H1 (cell line): ENCODE data around the gene PRR12. TPM values are rescaled to one million over a fixed set of nuclear protein-coding genes. Genes with fewer than 3 reads are reported as not detected.

Source experiments
- CTCF ChIA-PET: fragments of 300-600 bp; sonication (Branson Sonifier 250); formaldehyde crosslinking; loops from one replicate; lab custom pipeline; 2021; ENCODE audit not compliant: partially characterized antibody; lab: Charles Lee
- POLR2A ChIA-PET: fragments of 300-600 bp; sonication (Branson Sonifier 250); formaldehyde crosslinking; loops from one replicate; lab custom pipeline; 2021; ENCODE audit warnings: inconsistent platforms; ENCODE audit not compliant: partially characterized antibody; lab: Charles Lee
- DNase-seq, 2 experiments: peaks; one replicate each; pipeline versions ENCODE4 v3.0.0 to v3.0.0-alpha.2; 2010 to 2022; ENCODE audit warnings: low spot score in 2 of 2, low read depth in 1 of 2, mixed read lengths in 1 of 2
- FAIRE-seq: peaks from 2 replicates; lab custom pipeline; 2011; peaks lifted over from hg19 to GRCh38; lab: Jason Lieb, UNC
- H2AFZ ChIP-seq: 2 replicates; pipeline ENCODE4 v1.8.1; 2012; ENCODE audit warnings: low read length, inconsistent platforms
- H2AK5ac ChIP-seq: 2 replicates; pipeline ENCODE4 v1.6.1; 2013; ENCODE audit warnings: low read depth, low read length
- H2BK120ac ChIP-seq: replicated peaks from 2 replicates; pipeline ENCODE3; 2013; ENCODE audit warnings: low read depth, low read length, inconsistent platforms
- H2BK12ac ChIP-seq: 2 replicates; pipeline ENCODE4 v1.6.1; 2013; ENCODE audit warnings: low read depth, low read length
- H2BK15ac ChIP-seq: 2 replicates; pipeline ENCODE4 v1.6.1; 2013; ENCODE audit warnings: low read length
- H2BK20ac ChIP-seq: 2 replicates; pipeline ENCODE4 v1.6.1; 2013; ENCODE audit warnings: low read length
- H2BK5ac ChIP-seq: 2 replicates; pipeline ENCODE4 v1.6.1; 2013; ENCODE audit warnings: low read depth, low read length
- H3K14ac ChIP-seq: 2 replicates; pipeline ENCODE4 v1.6.1; 2013; ENCODE audit warnings: inconsistent platforms; ENCODE audit not compliant: insufficient read length
- H3K18ac ChIP-seq: 2 replicates; pipeline ENCODE4 v1.6.1; 2013; ENCODE audit warnings: low read length; ENCODE audit errors: extremely low read depth
- H3K23ac ChIP-seq: 2 replicates; pipeline ENCODE4 v1.6.1; 2013; ENCODE audit warnings: inconsistent platforms; ENCODE audit not compliant: insufficient read length
- H3K23me2 ChIP-seq: 2 replicates; pipeline ENCODE4 v1.6.1; 2013; ENCODE audit warnings: low read depth, low read length
- H3K27ac ChIP-seq: 2 replicates; pipeline ENCODE4 v1.6.1; 2011; ENCODE audit warnings: low read depth, low read length, inconsistent platforms
- H3K27me3 ChIP-seq, 4 experiments: replicated peaks in 1 of 4; 1 replicate in 1 of 4; 2 replicates in 3 of 4; pipeline versions ENCODE4 v1.6.1 to v1.8.1; 2011 to 2013; ENCODE audit warnings: low read length in 3 of 4, mild to moderate bottlenecking in 3 of 4, inconsistent platforms in 2 of 4, mixed read lengths in 2 of 4, moderate library complexity in 1 of 4; ENCODE audit not compliant: control insufficient read depth in 3 of 4, insufficient read depth in 3 of 4; ENCODE audit errors: extremely low read depth in 1 of 4
- H3K36me3 ChIP-seq, 4 experiments: 2 replicates each; pipeline versions ENCODE4 v1.6.1 to v1.8.1; 2011 to 2013; ENCODE audit warnings: mild to moderate bottlenecking in 4 of 4, low read length in 3 of 4, moderate library complexity in 2 of 4, control low read depth in 1 of 4, inconsistent platforms in 1 of 4; ENCODE audit not compliant: insufficient read depth in 4 of 4, control insufficient read depth in 2 of 4
- H3K4ac ChIP-seq: replicated peaks from 2 replicates; pipeline ENCODE3; 2013; ENCODE audit warnings: low read length, low read depth, mixed read lengths, inconsistent platforms; ENCODE audit not compliant: insufficient read length
- H3K4me1 ChIP-seq, 4 experiments: replicated peaks in 1 of 4; 1 replicate in 1 of 4; 2 replicates in 3 of 4; pipeline versions ENCODE4 v1.6.1 to v1.8.1; 2011 to 2013; ENCODE audit warnings: low read length in 3 of 4, inconsistent platforms in 2 of 4, mixed read lengths in 1 of 4; ENCODE audit not compliant: insufficient read depth in 4 of 4, control insufficient read depth in 3 of 4
- H3K4me2 ChIP-seq, 2 experiments: 2 replicates each; pipeline versions ENCODE4 v1.6.1 to v1.8.1; 2011 to 2013; ENCODE audit warnings: low read depth in 2 of 2, low read length in 2 of 2, control low read depth in 1 of 2, inconsistent platforms in 1 of 2, mild to moderate bottlenecking in 1 of 2; ENCODE audit not compliant: insufficient read depth in 1 of 2
- H3K4me3 ChIP-seq, 4 experiments: fragments of 200-600, 300-600 bp in 1 of 4; sonication (generic), shearing (Covaris generic), sonication (Bioruptor Twin) in 1 of 4; 2 replicates each; pipeline versions ENCODE4 v1.5.1 to v1.8.1; 2011 to 2016; ENCODE audit warnings: low read length in 4 of 4, low read depth in 3 of 4, control low read depth in 2 of 4, inconsistent platforms in 2 of 4, mild to moderate bottlenecking in 2 of 4, mixed read lengths in 1 of 4, moderate library complexity in 1 of 4; ENCODE audit not compliant: insufficient read depth in 2 of 4; ENCODE audit errors: extremely low read depth in 1 of 4
- H3K56ac ChIP-seq: replicated peaks from 2 replicates; pipeline ENCODE3; 2013; ENCODE audit warnings: low read depth, mild to moderate bottlenecking, mixed read lengths, low read length, inconsistent platforms; ENCODE audit not compliant: insufficient read length
- H3K79me1 ChIP-seq: 2 replicates; pipeline ENCODE4 v1.6.1; 2013; ENCODE audit warnings: low read depth, low read length, control low read depth
- H3K79me2 ChIP-seq, 2 experiments: 2 replicates each; pipeline versions ENCODE4 v1.6.1 to v1.8.1; 2012 to 2013; ENCODE audit warnings: low read length in 2 of 2, mild to moderate bottlenecking in 2 of 2, inconsistent platforms in 1 of 2; ENCODE audit not compliant: insufficient read depth in 2 of 2, control insufficient read depth in 1 of 2
- H3K9ac ChIP-seq, 4 experiments: replicated peaks in 1 of 4; 1 replicate in 1 of 4; 2 replicates in 3 of 4; pipeline versions ENCODE4 v1.6.1 to v1.8.1; 2011 to 2013; ENCODE audit warnings: low read depth in 3 of 4, low read length in 3 of 4, control low read depth in 2 of 4, mild to moderate bottlenecking in 2 of 4, moderate library complexity in 2 of 4, inconsistent platforms in 1 of 4; ENCODE audit errors: extremely low read depth in 1 of 4
- H3K9me3 ChIP-seq, 2 experiments: 2 replicates each; pipeline versions ENCODE4 v1.6.1 to v1.8.1; 2012 to 2013; ENCODE audit warnings: mild to moderate bottlenecking in 2 of 2, moderate library complexity in 2 of 2, control low read depth in 1 of 2, inconsistent platforms in 1 of 2, low read depth in 1 of 2, low read length in 1 of 2, mixed read lengths in 1 of 2; ENCODE audit not compliant: insufficient read depth in 2 of 2
- H4K20me1 ChIP-seq, 2 experiments: replicated peaks in 1 of 2; 2 replicates each; pipeline versions ENCODE3 to v1.8.1; 2011 to 2013; ENCODE audit warnings: inconsistent platforms in 2 of 2, low read length in 2 of 2, mild to moderate bottlenecking in 1 of 2; ENCODE audit not compliant: insufficient read depth in 2 of 2, control insufficient read depth in 1 of 2
- H4K5ac ChIP-seq: 2 replicates; pipeline ENCODE4 v1.6.1; 2013; ENCODE audit warnings: low read length, low read depth, mixed read lengths, inconsistent platforms; ENCODE audit not compliant: insufficient read length
- H4K8ac ChIP-seq: 2 replicates; pipeline ENCODE4 v1.8.0; 2013; ENCODE audit warnings: mild to moderate bottlenecking, moderate library complexity, low read length, inconsistent platforms; ENCODE audit not compliant: insufficient read depth; ENCODE audit errors: extremely low read depth
- H4K91ac ChIP-seq: replicated peaks from 2 replicates; pipeline ENCODE3; 2013; ENCODE audit warnings: low read length, mixed read lengths, inconsistent platforms; ENCODE audit not compliant: insufficient read length
- BRCA1 ChIP-seq: IDR thresholded peaks from 2 replicates; pipeline ENCODE4 v1.6.1; 2012; ENCODE audit warnings: low read depth, low read length, improper control_type of control experiment
- CHD1 ChIP-seq: IDR thresholded peaks from 2 replicates; pipeline ENCODE4 v1.6.1; 2012; ENCODE audit warnings: low read depth, low read length, improper control_type of control experiment
- CHD2 ChIP-seq: IDR thresholded peaks from 2 replicates; pipeline ENCODE4 v1.6.1; 2012; ENCODE audit warnings: low read length, improper control_type of control experiment
- CTCF ChIP-seq, 3 experiments: IDR thresholded peaks; 1 replicate in 2 of 3; 2 replicates in 1 of 3; pipeline versions ENCODE4 v1.5.1 to v1.6.1; 2011; ENCODE audit warnings: low read length in 3 of 3, mild to moderate bottlenecking in 3 of 3, inconsistent platforms in 2 of 3, low read depth in 1 of 3, moderate library complexity in 1 of 3; ENCODE audit not compliant: insufficient read depth in 1 of 3; ENCODE audit errors: control extremely low read depth in 1 of 3
- NANOG ChIP-seq: IDR thresholded peaks from 2 replicates; pipeline ENCODE4 v1.6.1; 2011; ENCODE audit warnings: low read length, low read depth, mild to moderate bottlenecking, inconsistent platforms; ENCODE audit not compliant: insufficient read depth, poor library complexity, severe bottlenecking
- RBBP5 ChIP-seq: IDR thresholded peaks from 2 replicates; pipeline ENCODE4 v1.7.1; 2012; ENCODE audit warnings: low read depth, mild to moderate bottlenecking, inconsistent platforms, low read length, moderate library complexity, borderline replicate concordance
- SAP30 ChIP-seq: fragments of 300-600 bp; sonication (generic); IDR thresholded peaks from 2 replicates; pipeline ENCODE4 v1.7.1; 2012; ENCODE audit warnings: low read length, moderate library complexity, mild to moderate bottlenecking, inconsistent platforms; ENCODE audit not compliant: insufficient read depth, insufficient replicate concordance
- SIRT6 ChIP-seq: IDR thresholded peaks from one replicate; pipeline ENCODE4 v1.7.1; 2012; ENCODE audit warnings: low read length, inconsistent platforms
- TAF1 ChIP-seq: IDR thresholded peaks from 2 replicates; pipeline ENCODE4 v1.6.1; 2011; ENCODE audit warnings: mild to moderate bottlenecking, low read depth, low read length
- TAF7 ChIP-seq: optimal IDR thresholded peaks from 2 replicates; pipeline ENCODE3; 2011; ENCODE audit warnings: low read depth, mild to moderate bottlenecking, inconsistent platforms, low read length, moderate library complexity, borderline replicate concordance
- TBP ChIP-seq: IDR thresholded peaks from 2 replicates; pipeline ENCODE4 v1.6.1; 2011; ENCODE audit warnings: low read depth, low read length, improper control_type of control experiment
- YY1 ChIP-seq: IDR thresholded peaks from 2 replicates; pipeline ENCODE4 v1.6.1; 2011; ENCODE audit warnings: low read depth, mild to moderate bottlenecking, low read length
- WGBS, 2 experiments: shearing (Covaris generic) in 1 of 2; methylation state at CpG; one replicate each; pipeline versions ENCODE4 v1.1.6 to v1.1.7; 2013 to 2015; ENCODE audit warnings: low lambda C conversion rate in 2 of 2, mixed read lengths in 2 of 2, inconsistent platforms in 1 of 2, low coverage in 1 of 2, missing lambda C conversion rate in 1 of 2; ENCODE audit not compliant: insufficient replicate concordance in 2 of 2, insufficient coverage in 1 of 2, insufficient read length in 1 of 2; ENCODE audit errors: extremely low coverage in 1 of 2, missing lambda C conversion rate in 1 of 2; 5-methylcytosine and 5-hydroxymethylcytosine counted together
- polyA plus RNA-seq, 7 experiments: library from polyadenylated mRNA; depleted of rRNA in 3 of 7; stranded (reverse) in 5 of 7; unstranded in 2 of 7; fragments of >200 nt in 5 of 7; fragments of 200-250 nt in 2 of 7; gene quantifications; 1 replicate in 5 of 7; 2 replicates in 1 of 7; 4 replicates in 1 of 7; pipeline versions ENCODE4 v1.2.1 to v1.2.3, GENCODE V29; 2011 to 2013; ENCODE audit warnings: missing spikeins in 2 of 7, mixed read lengths in 2 of 7
- total RNA-seq: library from RNA; stranded (reverse); fragmentation: NEBNext Ultra II Directional; extraction: Animal tissue kit (Norgen Biotek cat#: 25700); gene quantifications from 2 replicates; pipeline ENCODE4 v1.2.1, GENCODE V29; 2021

The PRR12 gene
- total and polyA plus RNA-seq, 2 of the 8 experiments (the other 6 are each of a cell fraction or from before 2014, with no cell fraction given), result 2.5 to 59.4 TPM

- Histone ChIP-seq H4K5ac (no peak overlapping the region), H3K56ac (no peak overlapping the region), H3K27me3 (no peaks in the 10 kb centered on the region), H3K14ac (no peak overlapping the region), H3K79me2 (peaks cover 4 to 55% of the 10 kb centered on the region in 2 experiments; a peak in 3 of 4 replicates), H2BK20ac (no peak overlapping the region), H3K23me2 (peaks cover 11% of the 10 kb centered on the region), H3K9me3 (no peaks in the 10 kb centered on the region), H3K18ac (no peak overlapping the region), H2AFZ (no peak overlapping the region), H2BK15ac (no peak overlapping the region), H4K91ac (no peak overlapping the region), H3K4me2 (no peak overlapping the region), H4K20me1 (peaks cover 6 to 11% of the 10 kb centered on the region in 2 experiments), H3K4me3 (no peak overlapping the region), H2AK5ac (no peak overlapping the region), H3K4ac (no peak overlapping the region), H2BK120ac (no peak overlapping the region), H2BK12ac (no peak overlapping the region), H3K23ac (no peak overlapping the region), H3K27ac (no peak overlapping the region), H3K36me3 (peaks cover 20 to 70% (median 50%) of the 10 kb centered on the region in 4 experiments), H3K4me1 (peaks cover 0 to 5% (median 4%) of the 10 kb centered on the region in 4 experiments; a peak in 4 of 7 replicates), H4K8ac (no peak overlapping the region), H3K79me1 (peaks cover 8% of the 10 kb centered on the region), H3K9ac (no peak overlapping the region), H2BK5ac (no peak overlapping the region)
- no peak for FAIRE-seq
- ChIA-PET CTCF (interaction anchor here (1.1 to 2.0 kb wide), 5 partner anchors 18 to 93 kb away, joined by 3 to 6 read pairs (median 4); partner anchors contain the start of gene ADM5), POLR2A (interaction anchor here (0.6 to 37.8 kb wide), 7 partner anchors 13 to 114 kb away, joined by 3 to 840 read pairs (median 3); partner anchors contain the start of genes BCL2L12, IRF3, RPS11 and RRAS)
- DNase-seq, result no peak
- 98% methylated on average over 8 of the region's 15 CpGs; no CpG with 5 or more reads in 1 of the 2 experiments for WGBS, 2 experiments
- no peak for TF ChIP-seq RBBP5
- no peak for TF ChIP-seq CTCF (IDR thresholded peaks at IDR 0.05; ENCODE audit: control extremely low read depth in 1 of 3, insufficient read depth in 1 of 3, low read depth in 1 of 3, low read length in 3 of 3)
- TF ChIP-seq BRCA1, result no peak
- no peak for TF ChIP-seq SAP30
- no peak for TF ChIP-seq YY1
- no peak for TF ChIP-seq SIRT6
- no peak for TF ChIP-seq NANOG
- TF ChIP-seq CHD2, result no peak
- TF ChIP-seq TBP, result no peak
- no peak for TF ChIP-seq TAF7
- TF ChIP-seq TAF1, result no peak
- no peak for TF ChIP-seq CHD1
Observed at GRCh38 chr19:49596407-49596806, 5.4 kb downstream of the PRR12 start.
